GM23248 (cell line): ENCODE results near the gene RAMACL.

Experiments
- EZH2 ChIP-seq: fragments of 200-600 bp; sonication (generic); IDR thresholded peaks from 2 replicates; pipeline ENCODE4 v1.6.1; 2018; ENCODE audit warnings: antibody characterized with exemption, mild to moderate bottlenecking; ENCODE audit not compliant: insufficient read depth, poor library complexity, severe bottlenecking
- EZH2phosphoT487 ChIP-seq: fragments of 200-600 bp; sonication (generic); IDR thresholded peaks from 2 replicates; pipeline ENCODE4 v1.6.1; 2018; ENCODE audit warnings: antibody characterized with exemption, moderate library complexity, mild to moderate bottlenecking, low read depth; ENCODE audit not compliant: insufficient read depth

DNA sequence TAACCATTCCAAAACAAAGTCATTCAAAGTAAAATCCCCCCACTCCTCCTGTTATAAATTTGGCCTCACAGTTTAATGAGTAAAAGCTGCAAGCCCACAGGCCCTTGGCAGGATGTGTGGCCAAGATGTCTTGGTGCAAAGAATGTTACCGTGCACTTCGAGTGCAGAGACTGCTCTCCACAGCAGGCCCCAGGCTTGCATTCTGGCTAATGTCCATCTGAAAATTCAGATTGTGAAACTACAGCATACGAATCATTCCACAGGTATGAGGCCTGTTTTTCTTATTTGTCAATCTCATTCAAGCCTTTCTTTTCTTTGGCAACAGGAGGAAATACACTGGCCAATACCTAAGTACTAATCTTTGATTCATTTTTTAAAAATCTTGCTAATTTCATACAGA, 33.4 kb upstream of the RAMACL start:
- no peak for TF ChIP-seq EZH2phosphoT487
- TF ChIP-seq EZH2, result no peak
